Keratinocyte (primary cell): Measurements from ENCODE around the gene UBE2D2. TPM values are rescaled to one million over a fixed set of nuclear protein-coding genes. Genes with fewer than 3 reads are reported as not detected.

Source experiments
- DNase-seq: peaks from one replicate; pipeline ENCODE4 v3.0.0-alpha.2; 2011; ENCODE audit warnings: low read depth, missing footprints, low spot score
- FAIRE-seq: peaks from 2 replicates; lab custom pipeline; 2011; peaks lifted over from hg19 to GRCh38; lab: Jason Lieb, UNC
- H2AFZ ChIP-seq: 2 replicates; pipeline ENCODE4 v1.6.0; 2012; ENCODE audit warnings: low read length, control low read depth, inconsistent platforms; ENCODE audit not compliant: control insufficient read depth
- H3K27ac ChIP-seq: 2 replicates; pipeline ENCODE4 v1.5.1; 2011; ENCODE audit warnings: low read length; ENCODE audit not compliant: control insufficient read depth, insufficient read depth
- H3K27me3 ChIP-seq: 3 replicates; pipeline ENCODE4 v1.6.0; 2011; ENCODE audit warnings: low read length; ENCODE audit not compliant: control insufficient read depth, insufficient read depth; ENCODE audit errors: extremely low read depth
- H3K36me3 ChIP-seq, 2 experiments: 2 replicates in 1 of 2; 3 replicates in 1 of 2; pipeline ENCODE4 v1.5.1; 2011; ENCODE audit warnings: low read length in 2 of 2, mild to moderate bottlenecking in 1 of 2; ENCODE audit not compliant: control insufficient read depth in 2 of 2, insufficient read depth in 2 of 2; ENCODE audit errors: extremely low read depth in 1 of 2
- H3K4me1 ChIP-seq: 3 replicates; pipeline ENCODE4 v1.5.1; 2011; ENCODE audit warnings: low read length; ENCODE audit not compliant: control insufficient read depth, insufficient read depth; ENCODE audit errors: extremely low read depth
- H3K4me2 ChIP-seq: 3 replicates; pipeline ENCODE4 v1.6.0; 2011; ENCODE audit warnings: low read depth, low read length; ENCODE audit not compliant: control insufficient read depth, insufficient read depth; ENCODE audit errors: extremely low read depth
- H3K4me3 ChIP-seq, 3 experiments: fragments of 200-600 bp in 1 of 3; sonication (generic) in 1 of 3; 2 replicates in 2 of 3; 3 replicates in 1 of 3; pipeline ENCODE4 v1.5.1; 2011 to 2016; ENCODE audit warnings: low read length in 3 of 3, mild to moderate bottlenecking in 3 of 3, control low read depth in 2 of 3, inconsistent platforms in 1 of 3, low read depth in 1 of 3, mixed read lengths in 1 of 3, mixed run types in 1 of 3, moderate library complexity in 1 of 3; ENCODE audit not compliant: control insufficient read depth in 2 of 3, insufficient read depth in 2 of 3; ENCODE audit errors: extremely low read depth in 1 of 3
- H3K79me2 ChIP-seq: 2 replicates; pipeline ENCODE4 v1.6.0; 2012; ENCODE audit warnings: low read length; ENCODE audit not compliant: control insufficient read depth, insufficient read depth
- H3K9ac ChIP-seq: 3 replicates; pipeline ENCODE4 v1.6.0; 2011; ENCODE audit warnings: low read length; ENCODE audit not compliant: control insufficient read depth, insufficient read depth; ENCODE audit errors: extremely low read depth
- H3K9me1 ChIP-seq: 3 replicates; pipeline ENCODE4 v1.6.0; 2011; ENCODE audit warnings: low read length; ENCODE audit not compliant: control insufficient read depth, insufficient read depth; ENCODE audit errors: extremely low read depth
- H3K9me3 ChIP-seq: 2 replicates; pipeline ENCODE4 v1.5.1; 2012; ENCODE audit warnings: low read depth, low read length; ENCODE audit not compliant: control insufficient read depth
- H4K20me1 ChIP-seq: 3 replicates; pipeline ENCODE4 v1.6.0; 2011; ENCODE audit warnings: low read length; ENCODE audit not compliant: control insufficient read depth, insufficient read depth; ENCODE audit errors: extremely low read depth
- CTCF ChIP-seq, 3 experiments: IDR thresholded peaks in 1 of 3; conservative IDR thresholded peaks in 1 of 3; optimal IDR thresholded peaks in 1 of 3; 2 replicates in 2 of 3; 3 replicates in 1 of 3; pipeline versions ENCODE3 to v1.5.1; 2011; ENCODE audit warnings: low read length in 3 of 3, mild to moderate bottlenecking in 3 of 3, moderate library complexity in 2 of 3, control low read depth in 1 of 3, inconsistent platforms in 1 of 3; ENCODE audit not compliant: insufficient read depth in 2 of 3; ENCODE audit errors: extremely low read depth in 1 of 3
- EZH2 ChIP-seq: IDR thresholded peaks from one replicate; pipeline ENCODE4 v1.6.1; 2012; ENCODE audit warnings: inconsistent platforms, mild to moderate bottlenecking, low read length, moderate library complexity
- dilution Hi-C: fragments of 300-500 bp; cut with MboI; formaldehyde crosslinking; loops from one replicate; pipeline ENCODE4 v1.7.0; 2020; ENCODE audit warnings: low sequenced_read_pairs; ENCODE audit not compliant: extremely low pct_ligation_motif_present
- polyA plus RNA-seq, 5 experiments: library from polyadenylated mRNA; depleted of rRNA in 3 of 5; stranded (reverse) in 3 of 5; stranded (forward) in 1 of 5; unstranded in 1 of 5; fragments of >200 nt; gene quantifications; 1 replicate in 1 of 5; 2 replicates in 3 of 5; 3 replicates in 1 of 5; pipeline versions ENCODE4 v1.2.1 to v1.2.3, GENCODE V29; 2011 to 2012; ENCODE audit warnings: missing spikeins in 2 of 5, low read depth in 1 of 5, low replicate concordance in 1 of 5

Gene UBE2D2
- polyA plus RNA-seq, 1 donor (not counting 4 experiments of a cell fraction or from before 2014, with no cell fraction given), result 127 TPM

DNA sequence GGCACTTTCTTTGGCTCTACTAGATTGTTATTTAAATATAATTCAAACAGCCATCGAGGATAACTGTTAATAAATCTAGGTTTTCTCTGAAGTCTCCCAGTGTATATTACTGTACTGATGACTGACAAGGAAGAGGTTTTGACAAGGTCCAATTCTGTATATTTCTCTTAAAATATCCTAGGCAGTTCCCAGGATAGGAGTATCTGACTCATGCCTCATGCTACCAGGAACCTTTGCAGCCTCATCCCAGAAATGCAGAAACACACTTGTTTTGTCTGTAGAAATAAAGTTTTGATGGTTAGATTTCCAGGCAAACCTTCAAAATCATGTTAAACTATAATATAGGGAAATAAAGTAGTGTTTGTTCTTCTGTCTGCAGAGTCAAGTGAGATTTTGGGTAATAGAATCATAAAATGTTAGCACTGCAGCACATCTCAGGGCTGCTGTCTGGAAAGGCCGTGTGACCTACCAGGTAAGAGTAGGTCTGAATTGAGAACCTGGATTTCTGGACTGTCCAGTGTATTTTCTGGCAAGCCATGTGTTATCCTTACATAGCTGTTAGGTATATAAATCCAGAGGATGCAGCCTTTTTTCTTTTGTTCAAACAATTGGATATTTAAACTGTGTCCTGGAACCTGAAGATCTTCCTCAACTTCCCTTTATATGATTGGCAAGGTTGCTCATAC, 8.3 kb downstream of the UBE2D2 start:
- FAIRE-seq, result no peak
- H3K9ac ChIP-seq, result no peak overlapping the region
- no peak overlapping the region for H3K27ac ChIP-seq
- no peaks in the 10 kb centered on the region for H3K9me1 ChIP-seq
- H3K4me1 ChIP-seq, result no peaks in the 10 kb centered on the region
- H2AFZ ChIP-seq, result no peak overlapping the region
- no peak overlapping the region for H3K4me2 ChIP-seq
- H3K4me3 ChIP-seq, result no peak overlapping the region
- dilution Hi-C loops, result no loop called here
- TF ChIP-seq EZH2 (no peak), CTCF (optimal IDR thresholded peaks at IDR 0.05 in 1 of 3, IDR thresholded peaks at IDR 0.05 in 1 of 3, conservative IDR thresholded peaks at IDR 0.05 in 1 of 3; ENCODE audit: extremely low read depth in 1 of 3, insufficient read depth in 2 of 3, low read length in 3 of 3) (no peak)
- no peaks in the 10 kb centered on the region for H3K9me3 ChIP-seq
- peaks cover 21% of the 10 kb centered on the region for H4K20me1 ChIP-seq
- peaks cover 94% of the 10 kb centered on the region for H3K79me2 ChIP-seq
- H3K36me3 ChIP-seq, result peaks cover 5 to 13% of the 10 kb centered on the region in 2 experiments
- DNase-seq, result no peak
- no peaks in the 10 kb centered on the region for H3K27me3 ChIP-seq

GRCh38 chr5:139571543-139571942, 10.4 kb downstream of the UBE2D2 start:
- no peak overlapping the region for H2AFZ ChIP-seq
- dilution Hi-C loops, result loop anchor here (10.0 kb wide), 1 partner anchor 67 kb away; no protein-coding TSS in a partner anchor
- no peaks in the 10 kb centered on the region for H3K4me1 ChIP-seq
- no peak overlapping the region for H3K4me2 ChIP-seq
- peaks cover 20% of the 10 kb centered on the region for H4K20me1 ChIP-seq
- peaks cover 5 to 12% of the 10 kb centered on the region in 2 experiments for H3K36me3 ChIP-seq
- no peak for FAIRE-seq
- peaks cover 94% of the 10 kb centered on the region for H3K79me2 ChIP-seq
- DNase-seq, result no peak
- no peaks in the 10 kb centered on the region for H3K9me3 ChIP-seq
- TF ChIP-seq EZH2, result no peak
- no peak for TF ChIP-seq CTCF (optimal IDR thresholded peaks at IDR 0.05 in 1 of 3, IDR thresholded peaks at IDR 0.05 in 1 of 3, conservative IDR thresholded peaks at IDR 0.05 in 1 of 3; ENCODE audit: extremely low read depth in 1 of 3, insufficient read depth in 2 of 3, low read length in 3 of 3)
- no peaks in the 10 kb centered on the region for H3K9me1 ChIP-seq
- no peak overlapping the region for H3K27ac ChIP-seq
- H3K27me3 ChIP-seq, result no peaks in the 10 kb centered on the region
- H3K4me3 ChIP-seq, result no peak overlapping the region
- H3K9ac ChIP-seq, result no peak overlapping the region
